HL-60 (cell line): Measurements from ENCODE around the gene GUCA2A.

Source experiments
- GABPA ChIP-seq: IDR thresholded peaks from 2 replicates; pipeline ENCODE4 v1.6.1; 2012; ENCODE audit warnings: low read depth
- SPI1 ChIP-seq: IDR thresholded peaks from 2 replicates; pipeline ENCODE4 v1.6.1; 2012; ENCODE audit warnings: low read depth, mild to moderate bottlenecking, borderline replicate concordance
- TF ChIP-seq, protein P1 (sequence below): IDR thresholded peaks from one replicate; pipeline ENCODE4 v1.5.1; 2011; ENCODE audit warnings: low read length, control low read depth, inconsistent platforms; ENCODE audit not compliant: insufficient read depth
- TF ChIP-seq, protein P2 (sequence below): IDR thresholded peaks from 2 replicates; pipeline ENCODE4 v1.6.1; 2012; ENCODE audit warnings: low read depth; ENCODE audit not compliant: insufficient replicate concordance

DNA sequence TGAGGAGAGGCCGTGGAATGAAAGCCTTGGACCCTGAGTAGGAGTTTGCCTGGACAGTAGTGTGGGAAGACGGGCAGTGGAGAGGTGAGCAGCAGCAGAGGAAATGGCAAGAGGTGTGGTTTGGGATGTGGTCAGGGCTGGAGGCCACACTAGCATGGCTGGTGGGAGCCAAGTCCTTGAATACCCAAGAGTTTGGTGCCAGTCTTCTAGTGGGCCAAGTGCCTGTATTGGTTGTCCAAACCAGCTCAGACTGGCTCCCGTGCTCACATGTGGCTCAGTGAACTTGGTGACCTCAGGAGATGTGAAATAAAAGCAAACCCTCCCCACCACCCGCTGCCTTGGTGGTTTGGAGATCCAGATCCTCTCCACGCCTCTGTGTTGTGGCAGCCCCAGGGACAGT lies 2.4 kb downstream of the GUCA2A start:
- TF ChIP-seq, protein P1, sequence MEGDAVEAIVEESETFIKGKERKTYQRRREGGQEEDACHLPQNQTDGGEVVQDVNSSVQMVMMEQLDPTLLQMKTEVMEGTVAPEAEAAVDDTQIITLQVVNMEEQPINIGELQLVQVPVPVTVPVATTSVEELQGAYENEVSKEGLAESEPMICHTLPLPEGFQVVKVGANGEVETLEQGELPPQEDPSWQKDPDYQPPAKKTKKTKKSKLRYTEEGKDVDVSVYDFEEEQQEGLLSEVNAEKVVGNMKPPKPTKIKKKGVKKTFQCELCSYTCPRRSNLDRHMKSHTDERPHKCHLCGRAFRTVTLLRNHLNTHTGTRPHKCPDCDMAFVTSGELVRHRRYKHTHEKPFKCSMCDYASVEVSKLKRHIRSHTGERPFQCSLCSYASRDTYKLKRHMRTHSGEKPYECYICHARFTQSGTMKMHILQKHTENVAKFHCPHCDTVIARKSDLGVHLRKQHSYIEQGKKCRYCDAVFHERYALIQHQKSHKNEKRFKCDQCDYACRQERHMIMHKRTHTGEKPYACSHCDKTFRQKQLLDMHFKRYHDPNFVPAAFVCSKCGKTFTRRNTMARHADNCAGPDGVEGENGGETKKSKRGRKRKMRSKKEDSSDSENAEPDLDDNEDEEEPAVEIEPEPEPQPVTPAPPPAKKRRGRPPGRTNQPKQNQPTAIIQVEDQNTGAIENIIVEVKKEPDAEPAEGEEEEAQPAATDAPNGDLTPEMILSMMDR = no peak
- TF ChIP-seq SPI1 (no peak), GABPA (no peak)
- TF ChIP-seq, protein P2, sequence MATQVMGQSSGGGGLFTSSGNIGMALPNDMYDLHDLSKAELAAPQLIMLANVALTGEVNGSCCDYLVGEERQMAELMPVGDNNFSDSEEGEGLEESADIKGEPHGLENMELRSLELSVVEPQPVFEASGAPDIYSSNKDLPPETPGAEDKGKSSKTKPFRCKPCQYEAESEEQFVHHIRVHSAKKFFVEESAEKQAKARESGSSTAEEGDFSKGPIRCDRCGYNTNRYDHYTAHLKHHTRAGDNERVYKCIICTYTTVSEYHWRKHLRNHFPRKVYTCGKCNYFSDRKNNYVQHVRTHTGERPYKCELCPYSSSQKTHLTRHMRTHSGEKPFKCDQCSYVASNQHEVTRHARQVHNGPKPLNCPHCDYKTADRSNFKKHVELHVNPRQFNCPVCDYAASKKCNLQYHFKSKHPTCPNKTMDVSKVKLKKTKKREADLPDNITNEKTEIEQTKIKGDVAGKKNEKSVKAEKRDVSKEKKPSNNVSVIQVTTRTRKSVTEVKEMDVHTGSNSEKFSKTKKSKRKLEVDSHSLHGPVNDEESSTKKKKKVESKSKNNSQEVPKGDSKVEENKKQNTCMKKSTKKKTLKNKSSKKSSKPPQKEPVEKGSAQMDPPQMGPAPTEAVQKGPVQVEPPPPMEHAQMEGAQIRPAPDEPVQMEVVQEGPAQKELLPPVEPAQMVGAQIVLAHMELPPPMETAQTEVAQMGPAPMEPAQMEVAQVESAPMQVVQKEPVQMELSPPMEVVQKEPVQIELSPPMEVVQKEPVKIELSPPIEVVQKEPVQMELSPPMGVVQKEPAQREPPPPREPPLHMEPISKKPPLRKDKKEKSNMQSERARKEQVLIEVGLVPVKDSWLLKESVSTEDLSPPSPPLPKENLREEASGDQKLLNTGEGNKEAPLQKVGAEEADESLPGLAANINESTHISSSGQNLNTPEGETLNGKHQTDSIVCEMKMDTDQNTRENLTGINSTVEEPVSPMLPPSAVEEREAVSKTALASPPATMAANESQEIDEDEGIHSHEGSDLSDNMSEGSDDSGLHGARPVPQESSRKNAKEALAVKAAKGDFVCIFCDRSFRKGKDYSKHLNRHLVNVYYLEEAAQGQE = no peak
